Hematopoietic multipotent progenitor cell (in vitro differentiated cells): Measurements from ENCODE around the gene FSD2. TPM values are rescaled to one million over a fixed set of nuclear protein-coding genes. Genes with fewer than 3 reads are reported as not detected.
"Not testable (repeated sequence)": the region's sequence is repeated elsewhere in the genome, so short reads cannot be mapped to it uniquely, and the experiment has no call there.

Source experiments
- DNase-seq, 3 donors: peaks; one replicate each; pipeline ENCODE4 v3.0.0-alpha.2; 2011 to 2015; ENCODE audit warnings: low read depth in 2 of 3, low spot score in 2 of 3
- total RNA-seq: library from RNA; depleted of rRNA; stranded (reverse); fragments of >200 nt; gene quantifications from one replicate; pipeline ENCODE4 v1.2.3, GENCODE V29; 2012

The FSD2 gene
- total RNA-seq, 1 donor = not detected

DNA sequence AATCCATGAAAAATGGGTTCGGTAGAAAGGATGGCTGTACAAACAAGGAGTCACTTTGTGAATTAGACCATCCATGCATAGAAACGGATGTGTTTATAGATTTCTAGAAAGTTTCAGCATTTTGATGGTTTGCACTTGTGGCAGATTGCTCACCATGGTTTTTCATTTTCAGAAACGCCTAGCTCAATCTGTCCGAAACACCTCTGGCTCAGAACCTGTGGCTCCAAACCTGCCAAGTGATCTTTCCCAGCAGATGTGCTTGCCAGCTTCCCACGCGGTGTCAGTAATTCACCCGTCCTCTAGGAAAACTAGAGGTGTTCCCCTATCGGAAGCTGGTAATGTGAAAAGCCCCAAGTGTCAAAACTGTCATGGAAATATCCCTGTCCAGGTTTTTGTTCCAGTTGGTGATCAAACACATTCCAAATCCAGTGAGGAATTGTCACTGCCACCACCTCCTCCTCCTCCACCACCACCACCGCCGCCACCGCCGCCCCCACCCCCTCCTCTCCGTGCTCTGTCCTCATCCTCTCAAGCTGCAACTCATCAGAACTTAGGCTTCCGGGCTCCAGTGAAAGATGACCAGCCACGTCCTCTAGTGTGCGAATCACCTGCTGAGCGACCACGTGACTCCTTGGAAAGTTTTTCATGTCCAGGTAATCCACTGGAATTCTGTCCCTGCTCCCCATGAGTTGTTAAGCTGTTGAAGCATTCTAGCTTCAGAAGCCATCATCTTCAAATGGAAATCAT, 24.7 kb upstream of the FSD2 start:
- no peak for DNase-seq

DNA sequence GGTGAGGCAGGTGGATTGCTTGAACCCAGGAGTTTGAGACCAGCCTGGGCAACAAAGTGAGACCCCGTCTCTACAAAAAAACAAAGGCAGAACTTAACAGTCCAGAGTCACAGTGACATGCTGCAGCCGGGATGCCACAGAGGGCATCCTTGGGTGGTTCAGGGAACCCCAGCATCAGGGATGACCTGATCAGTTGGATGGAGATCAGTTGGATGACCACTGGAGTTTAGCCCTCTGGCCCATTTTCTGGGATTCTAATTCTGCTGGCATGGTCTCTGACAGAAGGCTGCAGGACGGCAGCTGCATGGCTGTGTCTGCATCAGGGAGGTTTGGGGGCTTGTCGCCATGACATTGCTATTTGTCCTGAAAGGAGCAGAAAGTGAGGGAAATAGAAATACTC, 23.4 kb upstream of the FSD2 start:
- no peak for DNase-seq

DNA sequence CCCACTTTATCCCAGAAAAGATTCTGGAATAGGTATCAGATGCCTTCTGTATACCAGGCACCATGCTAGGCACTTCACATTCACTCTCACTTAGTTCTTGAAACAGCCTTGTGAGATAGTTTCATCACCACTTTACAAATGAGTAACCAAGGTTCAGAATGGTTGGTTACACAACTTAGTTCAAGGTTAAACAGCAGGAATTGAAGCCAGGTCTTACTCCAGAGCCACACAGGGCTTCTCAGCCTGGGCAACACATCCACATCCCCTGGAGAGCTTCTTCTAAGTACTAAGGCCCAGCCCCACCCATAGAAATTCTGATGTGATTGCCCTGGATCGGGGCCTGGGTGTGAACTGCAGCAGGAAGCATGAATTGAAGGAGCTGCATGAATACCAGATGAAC, 22.2 kb upstream of the FSD2 start:
- no peak for DNase-seq

DNA sequence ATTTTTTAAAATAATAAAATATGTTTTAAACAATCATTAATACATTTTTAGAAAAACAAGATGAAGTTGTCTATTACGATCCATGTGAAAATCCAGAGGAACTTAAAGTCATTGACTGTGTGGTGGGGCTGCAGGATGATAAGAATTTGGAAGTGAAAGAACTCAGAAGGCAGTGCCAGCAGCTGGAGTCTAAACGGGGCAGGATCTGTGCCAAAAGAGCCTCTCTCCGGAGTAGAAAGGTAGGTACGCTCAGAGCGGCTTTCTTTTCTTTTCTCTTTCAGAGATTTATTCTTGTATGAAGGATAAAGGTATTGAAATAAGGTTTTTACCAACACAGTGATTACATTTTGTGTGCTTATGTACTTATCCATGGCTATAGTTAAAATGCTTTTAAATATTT, 17.2 kb upstream of the FSD2 start:
- no peak for DNase-seq

DNA sequence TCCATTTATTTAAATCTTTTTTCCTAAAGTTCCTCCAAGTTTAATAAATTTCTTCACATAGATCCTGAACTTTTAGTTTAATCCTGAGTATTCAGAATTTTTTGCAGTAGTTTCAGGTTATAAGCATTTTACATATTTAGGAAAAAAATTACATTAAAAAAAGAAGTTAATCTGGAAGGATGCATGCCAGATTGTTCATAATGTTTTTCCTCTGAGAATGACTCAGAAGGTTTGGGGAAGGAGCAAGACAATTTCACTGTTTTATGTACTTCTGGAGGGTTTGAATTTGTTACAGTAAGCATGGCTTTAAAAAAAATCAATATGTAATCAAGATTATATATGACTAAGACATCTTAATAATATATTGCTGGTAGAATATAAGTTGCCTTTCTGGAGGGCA, 16.0 kb upstream of the FSD2 start:
- DNase-seq = not testable (repeated sequence)

DNA sequence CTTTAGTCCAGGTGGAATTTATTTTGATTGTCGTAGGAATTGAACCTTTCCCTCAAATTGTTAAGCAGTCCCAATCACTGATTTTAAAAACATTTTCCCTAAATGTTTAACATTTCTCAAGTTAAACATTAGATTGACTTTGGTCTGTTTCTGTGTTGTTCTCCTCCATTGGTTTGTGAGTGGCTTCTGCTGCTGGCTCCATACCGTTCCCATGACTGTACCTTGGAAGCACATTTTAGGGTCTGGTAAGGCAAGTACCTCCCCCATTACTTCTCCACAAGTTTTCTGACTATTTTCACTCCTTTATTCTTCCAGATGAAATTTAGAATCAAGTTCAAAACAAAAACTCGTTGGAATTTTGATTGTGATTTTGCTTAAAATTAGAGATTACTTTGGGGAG, 15.5 kb upstream of the FSD2 start:
- DNase-seq = not testable (repeated sequence)

DNA sequence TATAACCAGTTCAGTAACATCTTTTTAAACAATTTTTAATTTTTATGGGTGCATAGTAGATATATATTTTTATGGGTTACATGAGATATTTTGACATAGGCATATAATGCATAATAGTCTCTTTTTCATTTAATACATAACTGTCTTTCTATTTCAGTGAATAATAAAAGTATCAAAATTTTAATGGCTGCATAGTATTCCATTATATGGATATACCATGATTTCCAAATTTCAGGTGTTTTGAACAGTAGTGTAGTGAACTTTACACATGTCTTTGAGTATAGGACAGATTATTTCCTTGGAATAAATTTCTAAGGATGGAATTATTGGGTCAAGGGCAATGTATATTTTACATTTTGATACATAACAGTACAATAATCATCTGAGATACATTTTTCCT, 14.3 kb upstream of the FSD2 start:
- no peak for DNase-seq

DNA sequence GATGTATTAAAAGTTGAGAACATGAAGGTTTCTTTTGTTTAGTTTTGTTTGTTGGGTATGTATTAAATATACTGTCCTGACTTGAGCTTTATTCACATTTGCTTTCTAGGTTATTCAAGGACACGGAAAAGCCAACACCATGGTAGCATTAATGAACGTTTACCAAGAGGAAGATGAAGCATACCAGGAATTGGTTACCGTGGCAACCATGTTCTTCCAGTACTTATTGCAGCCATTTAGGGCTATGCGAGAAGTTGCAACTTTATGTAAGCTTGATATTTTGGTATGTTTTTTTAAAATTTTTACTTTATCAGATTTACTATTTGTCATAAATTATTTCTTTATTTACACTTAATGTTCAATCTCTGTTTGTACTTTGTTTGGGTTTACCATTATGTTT, 7.1 kb upstream of the FSD2 start:
- no peak for DNase-seq

DNA sequence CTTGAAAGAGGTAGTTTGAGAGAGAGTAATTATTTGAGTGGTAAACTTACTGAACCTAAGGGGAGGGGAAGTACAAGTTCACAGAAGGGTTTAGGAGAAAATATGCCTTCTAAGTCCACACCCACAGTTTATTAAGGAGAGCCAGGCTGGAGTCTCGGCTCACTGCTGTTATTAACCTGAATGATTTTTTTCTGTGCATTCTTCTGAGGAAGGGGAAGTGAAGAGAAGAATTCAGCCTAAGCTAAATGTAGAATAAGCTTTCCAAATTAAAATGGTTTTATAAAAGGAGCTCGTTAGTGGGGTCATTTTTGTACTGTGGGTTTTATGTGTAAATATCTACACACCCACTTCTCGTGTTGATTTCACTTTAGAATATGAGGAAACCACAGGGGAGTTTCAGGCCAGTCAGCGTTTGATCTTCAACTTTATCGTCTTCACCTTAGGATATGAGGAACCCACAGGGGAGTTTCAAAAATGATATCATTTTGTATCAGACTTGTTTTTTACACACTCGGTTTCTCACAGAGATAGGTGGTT, 5.1 kb upstream of the FSD2 start:
- DNase-seq = peak; percentile 36 to 56 (median 42)

DNA sequence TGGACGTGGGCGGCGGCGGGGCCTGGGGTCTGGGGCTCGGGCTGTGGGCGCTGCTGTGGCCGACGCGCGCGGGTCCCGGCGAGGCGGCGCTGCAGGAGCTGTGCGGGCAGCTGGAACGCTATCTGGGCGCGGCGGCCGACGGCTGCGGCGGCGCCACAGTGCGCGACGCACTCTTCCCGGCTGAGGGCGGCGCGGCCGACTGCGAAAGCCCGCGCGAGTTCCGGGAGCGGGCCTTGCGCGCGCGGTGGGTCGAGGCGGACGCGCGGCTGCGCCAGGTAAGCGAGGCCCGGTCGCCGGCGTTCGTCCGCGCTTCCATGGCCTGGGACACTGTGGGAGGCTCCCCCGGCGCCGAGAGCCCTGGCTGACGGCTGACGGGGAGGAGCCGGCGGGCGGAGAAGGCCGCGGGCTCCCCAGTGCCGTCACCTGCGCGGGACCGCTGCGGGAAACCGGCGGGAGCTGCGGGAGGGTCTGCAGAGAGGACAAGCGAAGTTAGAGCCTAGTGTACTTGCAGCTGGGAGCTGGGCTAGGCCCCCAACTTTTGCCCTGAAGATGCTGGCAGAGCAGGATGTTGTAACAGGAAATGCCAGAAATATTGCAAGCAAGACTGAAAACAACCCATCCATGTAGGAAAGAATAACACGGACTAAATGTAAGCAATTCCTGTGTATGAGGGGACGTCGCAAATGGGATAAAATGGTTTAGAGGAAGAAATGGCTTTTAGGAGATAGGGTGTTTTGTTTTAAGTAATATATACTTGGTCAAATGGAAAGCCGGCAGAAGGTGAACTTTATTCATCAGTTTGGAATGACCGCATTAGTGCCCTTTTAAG, 4.4 kb upstream of the FSD2 start:
- DNase-seq = peak; percentile 24 to 36 (median 30)

DNA sequence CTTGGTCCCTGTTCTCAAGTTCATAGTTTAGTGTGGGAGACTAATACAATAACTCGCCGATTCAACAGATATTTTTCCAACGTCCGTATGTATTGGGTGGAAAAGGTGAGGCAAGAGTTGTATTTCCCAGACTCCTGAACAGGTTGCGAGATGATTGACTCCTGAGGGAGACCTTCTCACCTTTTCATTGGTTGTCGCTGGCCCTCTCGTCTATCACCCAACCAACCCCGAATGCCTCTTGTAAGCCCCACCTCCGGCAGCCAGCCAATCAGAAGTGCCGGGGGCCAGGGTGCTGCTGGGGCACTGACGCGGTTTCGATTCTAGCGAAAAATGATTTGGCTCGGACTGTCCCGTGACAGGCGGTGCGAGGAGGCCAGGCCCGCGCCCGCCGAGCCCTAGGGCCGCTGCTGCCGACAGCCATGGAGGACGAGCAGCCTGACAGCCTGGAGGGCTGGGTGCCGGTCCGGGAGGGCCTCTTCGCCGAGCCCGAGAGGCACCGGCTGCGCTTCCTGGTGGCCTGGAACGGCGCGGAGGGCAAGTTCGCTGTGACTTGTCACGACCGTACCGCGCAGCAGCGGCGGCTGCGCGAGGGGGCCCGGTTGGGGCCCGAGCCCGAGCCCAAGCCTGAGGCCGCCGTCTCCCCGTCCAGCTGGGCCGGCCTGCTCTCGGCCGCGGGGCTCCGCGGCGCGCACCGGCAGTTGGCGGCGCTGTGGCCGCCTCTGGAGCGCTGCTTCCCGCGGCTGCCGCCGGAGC, 3.6 kb upstream of the FSD2 start, which contains the start of gene WHAMM:
Gene WHAMM (plus strand): TSS at position 321 of the 753 bp plus-strand sequence. CDS start 99 bp downstream, at position 420.
- DNase-seq = peak; percentile 78 to 98 (median 97)

DNA sequence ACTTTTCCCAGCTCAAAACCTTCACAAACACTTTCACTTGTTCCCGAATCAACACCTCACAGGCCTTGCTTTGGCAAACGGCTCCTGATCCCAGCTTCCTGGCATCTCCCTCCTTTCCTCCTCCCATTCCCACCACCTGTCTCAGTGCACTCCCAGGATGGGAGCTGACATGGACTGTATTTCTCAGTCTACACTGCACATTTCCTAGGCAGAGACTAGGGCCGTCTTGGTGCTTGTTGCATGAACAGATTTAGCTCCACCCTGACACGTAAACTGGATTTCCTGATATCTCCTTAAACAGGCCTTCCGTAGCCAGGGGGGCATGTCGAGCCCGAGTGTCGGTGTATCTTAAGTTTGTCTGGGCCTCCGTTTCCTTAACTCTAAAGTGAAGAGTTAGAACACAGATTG, 2.8 kb upstream of the FSD2 start:
- no peak for DNase-seq

DNA sequence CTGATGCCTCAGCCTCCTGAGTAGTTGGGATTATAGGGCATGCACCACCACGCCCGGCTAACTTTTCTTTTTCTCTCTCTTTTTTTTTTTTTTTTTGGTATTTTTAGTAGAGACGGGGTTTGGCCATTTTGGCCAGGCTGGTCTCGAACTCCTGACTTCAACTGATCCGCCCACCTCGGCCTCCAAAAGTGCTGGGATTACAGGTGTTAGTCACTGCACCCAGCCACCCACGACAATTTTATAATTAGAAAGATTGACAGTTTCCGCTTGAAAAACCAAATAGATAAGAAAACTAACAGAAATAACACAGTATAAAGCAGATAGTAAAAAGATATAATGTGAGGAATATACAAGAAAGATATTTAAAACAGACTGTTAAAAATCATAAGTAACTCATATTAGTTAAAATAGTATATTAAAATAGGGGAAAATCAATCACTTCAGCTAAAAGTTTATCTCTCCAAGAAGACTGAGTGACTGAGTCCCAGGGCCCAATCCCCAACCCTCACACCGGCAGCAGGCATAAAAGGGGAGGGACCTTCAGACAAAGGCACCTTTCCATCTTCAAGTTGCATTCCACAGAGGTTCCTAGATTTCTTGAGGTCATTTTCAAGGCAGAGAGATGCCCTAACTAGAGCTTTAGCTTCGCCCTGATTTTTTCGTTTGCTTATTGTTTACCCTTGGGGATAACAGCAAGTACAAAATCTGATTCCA, 2.2 kb upstream of the FSD2 start:
- no peak for DNase-seq

DNA sequence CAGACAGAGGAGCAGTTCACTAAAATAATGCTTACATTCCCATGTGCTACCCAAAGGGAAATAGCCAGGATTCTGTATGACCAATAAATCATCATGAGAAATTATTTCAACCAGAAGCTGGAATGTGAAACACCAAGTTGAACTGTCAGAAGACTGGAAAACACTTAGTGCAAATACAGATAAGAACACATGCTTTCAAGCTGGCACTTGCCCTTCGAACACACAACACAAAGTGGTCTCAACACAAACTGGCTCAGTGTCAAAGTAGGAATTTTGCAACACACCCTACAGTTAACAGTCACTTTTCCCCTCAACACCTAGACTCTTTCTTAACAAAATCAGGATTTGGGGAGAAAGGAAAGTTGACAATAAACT, 1.3 kb downstream of the FSD2 start:
- no peak for DNase-seq

DNA sequence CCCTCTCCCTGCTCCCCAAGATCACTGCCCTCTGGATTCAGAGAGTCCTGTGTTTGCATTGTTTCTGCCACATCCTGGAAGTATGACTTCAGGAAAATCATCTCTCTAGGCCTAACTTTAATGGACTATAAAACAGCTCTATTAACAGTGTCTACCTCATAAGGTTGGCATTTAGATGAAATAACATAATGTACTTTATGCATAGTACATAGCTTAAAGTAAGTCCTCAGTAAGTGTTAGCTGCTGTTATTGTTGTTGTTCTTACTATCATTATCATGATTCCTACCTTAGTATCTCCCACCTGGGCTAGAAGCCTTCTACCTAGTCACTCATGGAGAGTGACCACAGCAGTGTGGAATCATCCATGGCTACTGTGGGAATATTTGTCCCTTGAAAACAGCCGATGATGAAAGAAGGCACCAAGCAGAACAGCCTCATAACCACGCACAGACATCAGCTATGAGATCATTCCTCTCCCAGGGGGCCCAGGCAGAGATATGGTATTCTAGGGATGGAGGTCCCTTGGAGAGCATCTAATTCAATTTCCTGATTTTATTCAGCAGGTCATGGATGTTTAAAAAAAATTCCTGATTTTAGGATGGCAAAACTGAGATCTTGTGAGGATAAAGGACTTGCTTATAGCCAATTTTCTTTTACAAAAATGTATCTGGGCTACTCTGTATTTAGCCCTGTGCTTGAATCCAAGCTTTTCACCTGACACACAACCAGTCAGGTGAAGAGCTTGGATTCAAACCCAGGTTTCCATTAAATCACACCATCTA, 1.9 kb downstream of the FSD2 start:
- DNase-seq = no peak

DNA sequence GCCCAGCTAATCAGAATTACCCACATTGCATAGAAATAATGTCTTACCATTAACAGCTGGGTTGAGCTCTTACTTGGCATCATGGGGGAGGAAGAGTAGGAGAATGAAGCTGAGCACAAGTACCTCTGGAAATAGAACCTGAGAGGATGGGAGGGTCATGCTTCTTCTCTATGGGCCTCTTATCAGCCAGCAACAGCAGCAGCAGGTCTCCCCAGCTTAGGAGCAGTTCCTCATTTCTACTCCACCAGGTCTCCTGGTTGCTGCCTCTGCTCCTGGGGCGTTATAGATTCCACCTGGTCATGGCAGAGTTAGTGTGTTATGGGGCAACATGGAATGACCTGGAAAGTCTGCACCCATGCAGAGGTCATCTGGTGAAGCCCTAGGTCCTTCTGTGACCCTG, 3.4 kb downstream of the FSD2 start:
- DNase-seq = peak in 2 of 3 donors; percentile 52 to 84

DNA sequence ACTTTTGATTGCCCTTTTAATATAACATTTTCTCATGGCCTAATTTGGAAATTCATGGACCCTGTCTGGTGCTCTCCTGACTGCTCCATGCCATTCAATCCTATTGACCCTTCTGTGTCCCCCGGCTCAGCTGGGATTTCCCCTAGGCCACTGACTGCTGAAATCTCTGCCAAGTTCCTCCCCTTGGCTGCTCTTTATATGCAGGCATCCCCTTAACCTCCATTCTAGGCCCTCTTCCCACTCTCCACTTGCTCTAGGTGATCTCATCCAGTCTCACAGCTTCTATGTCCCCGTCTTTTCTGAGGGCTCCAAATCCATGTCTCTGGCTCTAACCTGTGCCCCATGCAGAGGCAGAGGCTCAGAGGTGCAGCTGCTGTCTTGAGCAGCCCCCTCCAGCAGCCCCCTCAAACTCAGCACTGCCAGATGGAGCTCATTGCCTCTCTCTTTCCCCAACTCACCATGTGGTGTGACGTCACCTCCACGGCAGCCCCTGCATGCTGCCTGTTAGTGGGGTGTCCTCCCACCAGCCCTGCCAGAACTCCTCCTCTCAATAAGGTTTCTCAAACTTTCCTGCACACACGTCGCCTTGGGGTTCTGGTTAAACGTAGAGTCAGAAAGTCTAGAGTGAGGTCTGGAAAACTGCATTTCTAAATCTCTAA, 6.6 kb downstream of the FSD2 start:
- no peak for DNase-seq

DNA sequence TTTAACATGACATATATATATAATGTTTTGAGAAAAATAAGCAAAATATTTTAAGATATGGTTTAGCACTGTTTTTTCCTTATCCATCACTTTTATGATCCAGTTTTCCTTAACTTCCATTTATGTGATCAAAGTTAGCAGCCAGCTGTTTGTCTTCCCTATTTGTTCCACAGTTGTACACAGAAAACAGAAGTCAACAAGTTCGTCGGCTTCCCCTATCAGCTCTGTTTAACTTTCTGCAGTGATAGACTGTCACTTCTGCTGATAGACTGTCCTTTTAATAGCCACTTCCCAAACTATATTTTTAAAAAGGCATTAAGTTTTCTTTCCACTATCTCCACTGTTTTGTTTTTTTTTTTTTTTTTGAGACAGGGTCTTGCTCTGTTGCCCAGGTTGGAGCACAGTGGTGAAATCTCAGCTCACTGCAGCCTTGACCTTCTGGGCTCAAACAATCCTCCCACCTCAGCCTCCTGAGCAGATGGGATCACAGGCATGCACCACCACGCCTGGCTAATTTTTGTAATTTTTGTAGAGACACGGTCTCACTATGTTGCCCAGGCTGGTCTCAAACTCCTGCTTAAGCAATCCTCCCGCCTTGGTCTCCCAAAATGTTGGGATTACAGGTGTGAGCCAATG, 7.2 kb downstream of the FSD2 start:
- no peak for DNase-seq

DNA sequence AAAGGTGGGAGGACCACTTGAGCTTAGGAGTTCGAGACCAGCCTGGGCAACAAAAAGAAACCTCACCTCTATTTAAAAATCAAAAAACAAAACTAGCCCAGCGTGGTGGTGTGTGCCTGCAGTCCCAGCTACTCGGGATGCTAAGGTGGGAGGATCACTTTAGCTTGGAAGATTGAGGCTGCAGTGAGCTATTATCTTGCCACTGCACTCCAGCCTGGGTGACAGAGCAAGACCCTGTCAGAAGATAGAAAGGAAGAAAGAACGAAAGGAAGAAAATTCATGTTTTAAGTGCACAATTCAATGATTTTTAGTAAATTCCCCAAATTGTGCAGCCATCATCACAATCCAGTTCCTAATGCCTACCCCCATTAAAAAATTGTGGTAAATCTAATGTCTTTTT, 7.8 kb downstream of the FSD2 start:
- no peak for DNase-seq
